ENCODE data around the gene HCAR3. TPM values are rescaled to one million over a fixed set of nuclear protein-coding genes. Genes with fewer than 3 reads are reported as not detected.
"Not testable (repeated sequence)": the region's sequence is repeated elsewhere in the genome, so short reads cannot be mapped to it uniquely, and the experiment has no call there.

Gene HCAR3
- polyA plus RNA-seq (2012; rRNA removed) = not detected in 2 replicates
- not detected in 2 replicates for polyA plus RNA-seq (2012; cell fraction: cytosol; rRNA removed)
- not detected in 2 replicates for polyA plus RNA-seq (2012; cell fraction: nucleus; rRNA removed)

DNA sequence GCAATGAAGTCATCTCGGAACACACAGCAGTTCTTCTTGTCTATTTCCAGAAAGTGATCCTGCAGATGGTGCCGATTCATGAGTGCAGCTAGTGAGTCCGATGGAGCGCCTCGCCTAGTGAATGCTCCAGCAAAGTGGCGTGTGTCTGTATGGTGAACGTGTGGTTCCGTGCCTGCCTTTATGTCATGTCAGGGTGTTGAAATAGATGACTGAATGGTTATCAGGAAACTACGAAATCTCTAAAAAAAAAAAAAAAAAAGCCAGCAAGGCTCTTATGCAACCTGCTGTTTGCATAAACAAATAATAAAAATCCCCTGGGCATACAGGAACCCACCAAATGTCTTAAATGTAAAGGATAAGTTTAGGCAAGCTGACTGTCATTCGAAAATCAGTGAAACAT is at the start of gene HCAR3:
Gene HCAR3, minus strand, starts transcription at position 154 of the 400 bp plus-strand sequence. Its CDS starts 74 bp downstream, at position 80.
- DNase-seq; H3K4me1 ChIP-seq (ENCODE audit: control insufficient read depth in 1 of 2, insufficient read depth in 2 of 2, low read depth in 1 of 2, low read length in 1 of 2); H3K4me3 ChIP-seq (ENCODE audit: low read depth in 2 of 2, low read length in 1 of 2); H3K27ac ChIP-seq (ENCODE audit: low read depth in 2 of 2, low read length in 1 of 2); POLR2A ChIA-PET; H3K36me3 ChIP-seq (replicated peaks in 1 of 2; ENCODE audit: control insufficient read depth in 1 of 2, insufficient read depth in 2 of 2, low read length in 1 of 2); H2AFZ ChIP-seq (ENCODE audit: low read depth); H3F3A ChIP-seq (replicated peaks; ENCODE audit: insufficient read depth); H3K9me3 ChIP-seq; CTCF ChIA-PET; H4K20me1 ChIP-seq (ENCODE audit: insufficient read depth); H3K4me2 ChIP-seq; H3K27me3 ChIP-seq (ENCODE audit: insufficient read depth); H3K79me2 ChIP-seq (ENCODE audit: insufficient read depth); H3K9me2 ChIP-seq; H3K9ac ChIP-seq: not testable (repeated sequence)
- WGBS (ENCODE audit: low lambda C conversion rate) = 81% methylated on average over 10 of the region's 10 CpGs

DNA sequence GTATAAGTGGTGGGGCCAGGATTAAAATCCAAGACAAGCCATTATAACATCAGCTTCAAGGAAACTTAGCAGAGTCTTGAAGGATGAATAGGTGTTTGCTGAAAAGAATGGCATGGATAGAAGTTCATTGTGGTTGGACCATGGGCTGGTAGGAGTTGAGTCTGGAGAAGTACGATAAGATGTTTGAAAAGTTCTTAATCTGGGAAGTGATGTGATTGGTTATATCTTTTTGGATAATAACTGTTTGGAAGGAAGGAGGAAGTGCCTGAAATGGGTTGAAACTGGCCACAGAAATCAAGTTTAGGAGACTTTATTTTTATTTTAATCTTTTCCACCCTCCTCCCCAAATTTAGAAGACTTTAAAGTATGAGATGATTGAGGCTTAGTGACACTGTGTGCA is 41.0 kb upstream of the HCAR3 start:
- POLR2A ChIA-PET = interaction anchor here (0.9 kb wide), 1 partner anchor 87 kb away, joined by 3 read pairs; no protein-coding TSS in a partner anchor
- Histone ChIP-seq H3K4me3 (ENCODE audit: low read depth in 2 of 2, low read length in 1 of 2) (no peak overlapping the region), H3F3A (replicated peaks; ENCODE audit: insufficient read depth) (no peaks in the 10 kb centered on the region), H3K9me3 (no peaks in the 10 kb centered on the region), H4K20me1 (ENCODE audit: insufficient read depth) (peaks cover 4% of the 10 kb centered on the region; the same call in 1 of the 2 replicates), H3K36me3 (replicated peaks in 1 of 2; ENCODE audit: control insufficient read depth in 1 of 2, insufficient read depth in 2 of 2, low read length in 1 of 2) (peaks cover 57 to 61% of the 10 kb centered on the region in 2 experiments), H3K4me2 (no peak overlapping the region), H3K4me1 (ENCODE audit: control insufficient read depth in 1 of 2, insufficient read depth in 2 of 2, low read depth in 1 of 2, low read length in 1 of 2) (peaks cover 10 to 12% of the 10 kb centered on the region in 2 experiments; a peak in 3 of 4 replicates), H3K9ac (no peak overlapping the region), H2AFZ (ENCODE audit: low read depth) (no peak overlapping the region), H3K27ac (ENCODE audit: low read depth in 2 of 2, low read length in 1 of 2) (no peak overlapping the region), H3K9me2 (no peaks in the 10 kb centered on the region), H3K79me2 (ENCODE audit: insufficient read depth) (peaks cover 89% of the 10 kb centered on the region), H3K27me3 (ENCODE audit: insufficient read depth) (no peaks in the 10 kb centered on the region)
- no peak for DNase-seq
- TF ChIP-seq RAD21 (IDR thresholded peaks at IDR 0.05; ENCODE audit: low read length) = no peak
- no peak for TF ChIP-seq ELF1 (IDR thresholded peaks at IDR 0.05)
- no peak for TF ChIP-seq EP300 (IDR thresholded peaks at IDR 0.05; ENCODE audit: borderline replicate concordance in 1 of 2, low read depth in 1 of 2, low read length in 1 of 2)
- TF ChIP-seq TAF1 (IDR thresholded peaks at IDR 0.05; ENCODE audit: borderline replicate concordance, low read depth, low read length) = no peak
- no peak for TF ChIP-seq GABPA (IDR thresholded peaks at IDR 0.05; ENCODE audit: low read depth)
- CTCF ChIA-PET = no interaction called here
- 97% methylated on average over 1 of the region's 1 CpG for WGBS (ENCODE audit: low lambda C conversion rate)

DNA sequence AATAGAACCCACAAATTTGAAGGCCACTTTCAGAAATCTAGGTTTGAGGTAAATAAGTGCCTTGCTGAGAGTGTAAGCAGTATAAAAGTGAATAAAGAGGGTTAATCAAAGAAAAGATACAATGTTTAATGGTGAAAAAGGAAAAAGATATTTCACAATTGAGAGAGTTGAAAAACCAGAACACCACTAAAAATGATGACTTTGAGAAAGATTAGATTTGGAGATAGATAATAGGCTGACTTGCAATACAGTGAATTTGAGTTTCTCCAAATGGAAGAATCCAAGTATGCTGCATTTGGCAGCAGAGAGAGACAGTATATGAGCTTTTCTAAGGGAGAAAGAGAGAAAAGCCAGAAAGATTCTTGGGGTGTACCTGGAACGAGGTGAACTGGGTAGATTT is 38.2 kb upstream of the HCAR3 start:
- peaks cover 70% of the 10 kb centered on the region for H3K79me2 ChIP-seq (ENCODE audit: insufficient read depth)
- H3K9ac ChIP-seq = no peak overlapping the region; the same call in 1 of the 2 replicates
- TF ChIP-seq, protein P1, sequence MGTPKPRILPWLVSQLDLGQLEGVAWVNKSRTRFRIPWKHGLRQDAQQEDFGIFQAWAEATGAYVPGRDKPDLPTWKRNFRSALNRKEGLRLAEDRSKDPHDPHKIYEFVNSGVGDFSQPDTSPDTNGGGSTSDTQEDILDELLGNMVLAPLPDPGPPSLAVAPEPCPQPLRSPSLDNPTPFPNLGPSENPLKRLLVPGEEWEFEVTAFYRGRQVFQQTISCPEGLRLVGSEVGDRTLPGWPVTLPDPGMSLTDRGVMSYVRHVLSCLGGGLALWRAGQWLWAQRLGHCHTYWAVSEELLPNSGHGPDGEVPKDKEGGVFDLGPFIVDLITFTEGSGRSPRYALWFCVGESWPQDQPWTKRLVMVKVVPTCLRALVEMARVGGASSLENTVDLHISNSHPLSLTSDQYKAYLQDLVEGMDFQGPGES (IDR thresholded peaks at IDR 0.05; ENCODE audit: low read depth, low read length) = no peak
- TF ChIP-seq, protein P2, sequence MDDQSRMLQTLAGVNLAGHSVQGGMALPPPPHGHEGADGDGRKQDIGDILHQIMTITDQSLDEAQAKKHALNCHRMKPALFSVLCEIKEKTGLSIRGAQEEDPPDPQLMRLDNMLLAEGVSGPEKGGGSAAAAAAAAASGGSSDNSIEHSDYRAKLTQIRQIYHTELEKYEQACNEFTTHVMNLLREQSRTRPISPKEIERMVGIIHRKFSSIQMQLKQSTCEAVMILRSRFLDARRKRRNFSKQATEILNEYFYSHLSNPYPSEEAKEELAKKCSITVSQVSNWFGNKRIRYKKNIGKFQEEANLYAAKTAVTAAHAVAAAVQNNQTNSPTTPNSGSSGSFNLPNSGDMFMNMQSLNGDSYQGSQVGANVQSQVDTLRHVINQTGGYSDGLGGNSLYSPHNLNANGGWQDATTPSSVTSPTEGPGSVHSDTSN (IDR thresholded peaks at IDR 0.05) = no peak
- TF ChIP-seq, protein P3, sequence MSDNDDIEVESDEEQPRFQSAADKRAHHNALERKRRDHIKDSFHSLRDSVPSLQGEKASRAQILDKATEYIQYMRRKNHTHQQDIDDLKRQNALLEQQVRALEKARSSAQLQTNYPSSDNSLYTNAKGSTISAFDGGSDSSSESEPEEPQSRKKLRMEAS (IDR thresholded peaks at IDR 0.05; ENCODE audit: low read depth) = no peak
- TF ChIP-seq GATA2 (CRISPR knock-in tag; IDR thresholded peaks at IDR 0.05) (no peak), SIN3A (IDR thresholded peaks at IDR 0.05; ENCODE audit: borderline replicate concordance, low read depth, low read length) (no peak), POLR2AphosphoS5 (IDR thresholded peaks at IDR 0.05; ENCODE audit: low read depth, low read length) (no peak), FOXJ3 (CRISPR knock-in tag; IDR thresholded peaks at IDR 0.05) (no peak), GABPA (IDR thresholded peaks at IDR 0.05; ENCODE audit: low read depth) (no peak), YY1 (IDR thresholded peaks at IDR 0.05; ENCODE audit: low read depth) (no peak), RAD21 (IDR thresholded peaks at IDR 0.05; ENCODE audit: low read length) (no peak)
- TF ChIP-seq, protein P4, sequence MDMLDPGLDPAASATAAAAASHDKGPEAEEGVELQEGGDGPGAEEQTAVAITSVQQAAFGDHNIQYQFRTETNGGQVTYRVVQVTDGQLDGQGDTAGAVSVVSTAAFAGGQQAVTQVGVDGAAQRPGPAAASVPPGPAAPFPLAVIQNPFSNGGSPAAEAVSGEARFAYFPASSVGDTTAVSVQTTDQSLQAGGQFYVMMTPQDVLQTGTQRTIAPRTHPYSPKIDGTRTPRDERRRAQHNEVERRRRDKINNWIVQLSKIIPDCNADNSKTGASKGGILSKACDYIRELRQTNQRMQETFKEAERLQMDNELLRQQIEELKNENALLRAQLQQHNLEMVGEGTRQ (IDR thresholded peaks at IDR 0.05; ENCODE audit: borderline replicate concordance, low read depth, low read length) = no peak
- TF ChIP-seq, protein P5, sequence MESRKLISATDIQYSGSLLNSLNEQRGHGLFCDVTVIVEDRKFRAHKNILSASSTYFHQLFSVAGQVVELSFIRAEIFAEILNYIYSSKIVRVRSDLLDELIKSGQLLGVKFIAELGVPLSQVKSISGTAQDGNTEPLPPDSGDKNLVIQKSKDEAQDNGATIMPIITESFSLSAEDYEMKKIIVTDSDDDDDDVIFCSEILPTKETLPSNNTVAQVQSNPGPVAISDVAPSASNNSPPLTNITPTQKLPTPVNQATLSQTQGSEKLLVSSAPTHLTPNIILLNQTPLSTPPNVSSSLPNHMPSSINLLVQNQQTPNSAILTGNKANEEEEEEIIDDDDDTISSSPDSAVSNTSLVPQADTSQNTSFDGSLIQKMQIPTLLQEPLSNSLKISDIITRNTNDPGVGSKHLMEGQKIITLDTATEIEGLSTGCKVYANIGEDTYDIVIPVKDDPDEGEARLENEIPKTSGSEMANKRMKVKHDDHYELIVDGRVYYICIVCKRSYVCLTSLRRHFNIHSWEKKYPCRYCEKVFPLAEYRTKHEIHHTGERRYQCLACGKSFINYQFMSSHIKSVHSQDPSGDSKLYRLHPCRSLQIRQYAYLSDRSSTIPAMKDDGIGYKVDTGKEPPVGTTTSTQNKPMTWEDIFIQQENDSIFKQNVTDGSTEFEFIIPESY (IDR thresholded peaks at IDR 0.05; ENCODE audit: borderline replicate concordance, low read depth) = no peak
- no peaks in the 10 kb centered on the region for H3K9me3 ChIP-seq
- no peaks in the 10 kb centered on the region for H3F3A ChIP-seq (replicated peaks; ENCODE audit: insufficient read depth)
- H3K9me2 ChIP-seq = no peaks in the 10 kb centered on the region
- H3K4me3 ChIP-seq (ENCODE audit: low read depth in 2 of 2, low read length in 1 of 2) = no peak overlapping the region
- 92% methylated on average over 1 of the region's 1 CpG for WGBS (ENCODE audit: low lambda C conversion rate)
- H2AFZ ChIP-seq (ENCODE audit: low read depth) = no peak overlapping the region
- POLR2A ChIA-PET = no interaction called here
- no peak overlapping the region for H3K27ac ChIP-seq (ENCODE audit: low read depth in 2 of 2, low read length in 1 of 2)
- H3K27me3 ChIP-seq (ENCODE audit: insufficient read depth) = no peaks in the 10 kb centered on the region
- no peak overlapping the region for H3K4me2 ChIP-seq
- no peak for DNase-seq
- H3K4me1 ChIP-seq (ENCODE audit: control insufficient read depth in 1 of 2, insufficient read depth in 2 of 2, low read depth in 1 of 2, low read length in 1 of 2) = peaks cover 12 to 13% of the 10 kb centered on the region in 2 experiments; a peak in 3 of 4 replicates
- peaks cover 43 to 47% of the 10 kb centered on the region in 2 experiments for H3K36me3 ChIP-seq (replicated peaks in 1 of 2; ENCODE audit: control insufficient read depth in 1 of 2, insufficient read depth in 2 of 2, low read length in 1 of 2)
- CTCF ChIA-PET = interaction anchor here (1.8 kb wide), 1 partner anchor 39 kb away, joined by 4 read pairs; no protein-coding TSS in a partner anchor
- no peaks in the 10 kb centered on the region for H4K20me1 ChIP-seq (ENCODE audit: insufficient read depth)
